Right atrium auricular region (tissue), 2 donors: ENCODE results near the gene ITGA7. TPM values are rescaled to one million over a fixed set of nuclear protein-coding genes. Genes with fewer than 3 reads are reported as not detected.

Experiments
- DNase-seq: peaks from one replicate; pipeline ENCODE4 v3.0.0-alpha.2; 2019; ENCODE audit warnings: low spot score
- H3K27ac ChIP-seq, 2 donors: fragments of 200-600 bp; sonication (generic); 1 replicate in 1 of 2; 2 replicates in 1 of 2; pipeline ENCODE4 v1.5.1; 2016 to 2019
- H3K27me3 ChIP-seq, 2 donors: fragments of 200-600 bp; sonication (generic); one replicate each; pipeline versions ENCODE4 v1.5.1 to v1.6.0; 2017 to 2019
- H3K36me3 ChIP-seq: fragments of 200-600 bp; sonication (generic); one replicate; pipeline ENCODE4 v1.5.1; 2016
- H3K4me1 ChIP-seq, 2 donors: fragments of 200-600 bp; sonication (generic); one replicate each; pipeline versions ENCODE4 v1.5.1 to v1.6.0; 2017 to 2019
- H3K4me3 ChIP-seq, 2 donors: fragments of 200-600 bp; sonication (generic); 1 replicate in 1 of 2; 2 replicates in 1 of 2; pipeline ENCODE4 v1.5.1; 2017 to 2019; ENCODE audit warnings: mild to moderate bottlenecking in 1 of 2, moderate library complexity in 1 of 2
- H3K9me3 ChIP-seq, 2 donors: fragments of 200-600 bp; sonication (generic); one replicate each; pipeline ENCODE4 v1.5.1; 2019
- CTCF ChIP-seq, 2 donors: fragments of 200-600 bp; sonication (generic); IDR thresholded peaks; one replicate each; pipeline ENCODE4 v1.5.1; 2019; ENCODE audit warnings: antibody characterized with exemption in 2 of 2
- total RNA-seq, 2 donors: library from RNA; depleted of rRNA; stranded (reverse); fragments of >200 nt; gene quantifications; one replicate each; pipeline ENCODE4 v1.1.0, GENCODE V29; 2016

ITGA7 gene
- total RNA-seq, 2 donors from 2014 or later, result 291 to 309 TPM

GRCh38 chr12:55721601-55722213 lies 14.0 kb upstream of the ITGA7 start:
- Histone ChIP-seq H3K36me3 (peaks cover 27% of the 10 kb centered on the region), H3K4me3 (no peak overlapping the region), H3K27ac (peak overlapping the region; percentile 93 to 95), H3K27me3 (no peaks in the 10 kb centered on the region), H3K4me1 (peaks cover 0 to 88% of the 10 kb centered on the region in 2 donors), H3K9me3 (no peaks in the 10 kb centered on the region)
- DNase-seq, result no peak
- TF ChIP-seq CTCF (IDR thresholded peaks at IDR 0.05), result no peak

GRCh38 chr12:55720894-55721444 lies 13.3 kb upstream of the ITGA7 start:
- Histone ChIP-seq H3K9me3 (no peaks in the 10 kb centered on the region), H3K36me3 (peaks cover 20% of the 10 kb centered on the region), H3K4me3 (no peak overlapping the region), H3K27ac (peak overlapping the region; percentile 93 to 95), H3K27me3 (no peaks in the 10 kb centered on the region), H3K4me1 (peaks cover 0 to 88% of the 10 kb centered on the region in 2 donors)
- TF ChIP-seq CTCF (IDR thresholded peaks at IDR 0.05), result peak; percentile 48 to 69
- peak; percentile 84 for DNase-seq

- Histone ChIP-seq H3K9me3 (no peaks in the 10 kb centered on the region), H3K27ac (peak within 1 kb of the TSS; percentile 93 to 95), H3K27me3 (no peaks in the 10 kb centered on the region), H3K4me1 (peaks cover 0 to 88% of the 10 kb centered on the region in 2 donors), H3K4me3 (peak within 1 kb of the TSS in 1 of 2 donors; percentile 15), H3K36me3 (peaks cover 11% of the 10 kb centered on the region)
- DNase-seq, result peak; percentile 90
- no peak for TF ChIP-seq CTCF (IDR thresholded peaks at IDR 0.05)
Observed at GRCh38 chr12:55720071-55720564, 12.4 kb upstream of the ITGA7 start, which contains the start of gene RDH5. Gene RDH5 (plus strand): TSS chr12:55720393. CDS start chr12:55721185, 792 bp downstream.

- no peak for DNase-seq
- Histone ChIP-seq H3K36me3 (peaks cover 6% of the 10 kb centered on the region), H3K4me3 (no peak overlapping the region), H3K9me3 (no peaks in the 10 kb centered on the region), H3K27ac (peak overlapping the region; percentile 93 to 95), H3K4me1 (peaks cover 0 to 86% of the 10 kb centered on the region in 2 donors), H3K27me3 (no peaks in the 10 kb centered on the region)
- TF ChIP-seq CTCF (IDR thresholded peaks at IDR 0.05), result no peak
Observed at GRCh38 chr12:55719371-55719770, 11.7 kb upstream of the ITGA7 start.

- no peak for TF ChIP-seq CTCF (IDR thresholded peaks at IDR 0.05)
- Histone ChIP-seq H3K36me3 (peaks cover under 1% of the 10 kb centered on the region), H3K27me3 (no peaks in the 10 kb centered on the region), H3K4me1 (peaks cover 0 to 82% of the 10 kb centered on the region in 2 donors), H3K9me3 (no peaks in the 10 kb centered on the region), H3K27ac (peak overlapping the region; percentile 93 to 95), H3K4me3 (no peak overlapping the region)
- no peak for DNase-seq
Observed at GRCh38 chr12:55718624-55719275, 11.0 kb upstream of the ITGA7 start.
